GM19043 (cell line): ENCODE data around the gene COQ4.
"Not testable (repeated sequence)": the region's sequence is repeated elsewhere in the genome, so short reads cannot be mapped to it uniquely, and the experiment has no call there.

ENCODE experiments used
- ATAC-seq: cut with Tn5 transposase; IDR thresholded peaks from one replicate; pipeline ENCODE4 v1.9.1; 2021; ENCODE audit warnings: low read depth; ENCODE audit not compliant: unreplicated experiment

COQ4 gene

GRCh38 chr9:128298535-128299482 is 23.8 kb upstream of the COQ4 start:
- ATAC-seq, result no peak

DNA sequence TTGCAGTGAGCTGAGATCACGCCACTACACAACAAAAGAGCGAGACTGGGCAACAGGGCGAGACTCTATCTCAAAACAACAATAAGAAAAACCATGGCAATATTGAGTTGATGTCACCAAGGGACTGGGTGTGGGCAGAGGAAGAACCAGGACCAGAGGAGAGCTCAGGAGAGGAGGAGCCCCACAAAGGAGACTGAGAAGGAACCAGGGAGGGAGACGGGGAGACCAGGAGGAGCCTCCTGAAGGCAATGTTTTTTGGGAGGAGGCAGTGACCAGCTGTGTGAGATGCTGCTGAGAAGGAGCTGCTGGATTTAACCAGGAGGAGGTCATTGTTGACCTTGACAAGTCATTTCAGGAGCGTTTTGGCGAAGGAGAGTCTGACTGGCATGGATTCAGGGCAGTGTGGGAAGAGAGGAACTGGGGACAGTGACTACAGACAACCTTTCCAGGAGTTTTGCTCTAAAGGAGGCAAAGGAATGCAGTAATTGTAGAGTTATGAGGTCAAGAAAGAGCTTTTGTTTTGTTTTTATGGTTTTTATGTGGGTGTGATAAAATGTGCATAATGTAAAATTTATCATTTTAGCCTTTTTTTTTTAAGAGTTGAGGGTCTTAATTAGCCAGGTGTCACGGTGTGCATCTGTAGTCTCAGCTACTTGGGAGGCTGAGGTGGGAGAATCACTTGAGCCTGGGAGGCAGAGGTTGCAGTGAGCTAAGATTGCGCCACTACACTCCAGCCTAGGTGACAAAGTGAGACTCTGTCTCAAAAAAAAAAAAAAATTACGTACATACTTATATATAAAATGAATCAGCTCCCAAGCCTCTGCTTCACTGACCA is 18.3 kb upstream of the COQ4 start:
- ATAC-seq, result no peak

DNA sequence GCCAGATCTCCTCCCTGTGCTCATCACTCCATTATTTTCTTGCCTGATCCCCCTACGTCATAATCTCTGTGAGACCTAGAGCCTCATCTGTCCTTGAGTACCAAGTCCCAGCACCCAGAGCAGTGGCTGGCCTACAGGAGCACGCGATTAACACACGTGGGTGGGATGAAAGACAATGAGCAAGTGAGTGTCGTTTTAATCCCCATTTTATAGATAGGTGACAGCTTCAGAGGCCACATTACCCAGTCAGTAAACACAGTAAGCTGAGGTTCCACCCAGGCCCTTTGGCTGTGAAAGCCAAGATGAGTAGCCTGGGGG is 17.7 kb upstream of the COQ4 start:
- no peak for ATAC-seq

- ATAC-seq, result no peak
Observed at GRCh38 chr9:128309551-128309950, 13.1 kb upstream of the COQ4 start.

- ATAC-seq, result no peak
Observed at GRCh38 chr9:128310461-128310860, 12.2 kb upstream of the COQ4 start.

DNA sequence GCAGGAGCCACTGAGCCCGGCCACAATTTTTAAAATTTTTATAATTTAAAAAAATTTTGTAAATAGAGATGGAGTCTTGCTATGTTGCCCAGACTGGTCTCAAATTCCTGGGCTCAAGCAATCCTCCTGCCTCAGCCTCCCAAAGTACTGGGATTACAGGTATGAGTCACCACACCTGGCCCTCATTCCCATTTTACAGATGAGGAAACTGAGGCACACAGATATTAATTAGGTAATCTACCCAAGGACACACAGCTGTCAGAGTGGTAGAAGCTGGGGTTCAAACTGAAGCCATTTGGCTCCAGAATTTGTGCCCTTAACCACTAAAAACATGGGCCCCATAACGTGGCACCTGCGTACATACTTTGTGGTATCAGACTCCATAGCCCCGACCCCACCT is 7.9 kb upstream of the COQ4 start:
- no peak for ATAC-seq

DNA sequence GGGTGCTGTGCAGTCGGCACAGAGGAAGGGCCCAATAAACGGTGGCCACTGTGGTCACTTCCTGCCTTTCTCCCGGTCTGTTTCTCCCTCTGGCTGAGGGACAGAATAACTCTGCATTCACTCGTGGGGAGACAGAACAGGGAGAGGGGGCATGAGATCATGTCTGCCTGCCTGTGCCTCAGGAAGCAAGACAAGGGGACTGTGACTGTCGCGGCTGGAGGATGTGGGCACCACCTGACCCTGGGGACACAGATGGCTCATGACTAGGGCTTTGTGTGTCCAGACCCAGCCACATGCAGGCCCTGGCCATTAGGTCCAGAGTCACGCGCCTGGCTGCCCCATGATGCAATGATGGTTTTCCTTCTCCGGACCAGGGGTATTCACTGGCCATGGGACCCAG is 6.2 kb upstream of the COQ4 start:
- ATAC-seq, result no peak

DNA sequence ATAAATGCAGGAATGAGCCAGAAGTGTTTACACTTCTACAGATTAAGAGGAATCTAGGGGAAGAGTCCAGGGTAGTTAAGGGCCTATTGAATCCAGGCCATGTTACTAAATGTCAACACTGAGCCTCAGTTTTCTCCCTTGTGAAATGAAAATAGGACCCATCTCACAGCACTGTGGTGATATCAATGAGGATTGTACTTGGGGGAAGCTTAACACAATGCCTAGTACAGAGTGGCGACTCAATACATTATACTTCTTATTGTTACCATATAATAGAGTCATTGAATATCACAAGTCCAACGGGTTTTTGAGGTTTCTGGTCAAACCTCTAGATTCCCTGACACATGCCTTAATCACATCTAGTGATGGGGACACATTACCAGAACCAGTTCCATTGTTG is 5.0 kb upstream of the COQ4 start:
- ATAC-seq, result no peak

- ATAC-seq, result no peak
Observed at GRCh38 chr9:128321343-128321742, 1.3 kb upstream of the COQ4 start.

GRCh38 chr9:128321879-128322403 is 698 bp upstream of the COQ4 start:
- ATAC-seq, result peak; percentile 13

DNA sequence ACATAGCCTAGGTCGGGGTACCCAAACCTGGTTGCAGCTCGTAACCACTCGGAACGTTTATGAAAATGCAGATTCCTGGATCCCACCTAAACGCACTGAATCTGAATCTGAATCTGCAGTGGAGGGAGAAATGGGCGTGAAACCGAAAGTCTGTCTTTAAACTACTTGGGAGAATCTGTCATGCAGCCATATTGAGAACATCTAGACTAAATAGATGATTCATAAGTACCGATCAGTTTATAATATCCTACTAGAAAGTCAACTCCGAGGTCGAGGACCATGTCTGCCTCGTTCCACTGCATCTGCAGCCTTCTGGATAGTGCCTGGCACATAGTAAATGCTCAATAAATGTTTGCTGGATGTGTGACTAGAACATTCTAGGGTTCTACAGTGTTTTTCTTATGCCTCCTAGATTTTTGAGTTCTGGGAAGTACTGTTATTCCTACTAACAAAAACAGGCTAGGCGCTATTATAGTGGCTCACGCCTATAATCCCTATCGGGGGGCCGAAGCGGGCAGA is 632 bp downstream of the COQ4 start:
- no peak for ATAC-seq

DNA sequence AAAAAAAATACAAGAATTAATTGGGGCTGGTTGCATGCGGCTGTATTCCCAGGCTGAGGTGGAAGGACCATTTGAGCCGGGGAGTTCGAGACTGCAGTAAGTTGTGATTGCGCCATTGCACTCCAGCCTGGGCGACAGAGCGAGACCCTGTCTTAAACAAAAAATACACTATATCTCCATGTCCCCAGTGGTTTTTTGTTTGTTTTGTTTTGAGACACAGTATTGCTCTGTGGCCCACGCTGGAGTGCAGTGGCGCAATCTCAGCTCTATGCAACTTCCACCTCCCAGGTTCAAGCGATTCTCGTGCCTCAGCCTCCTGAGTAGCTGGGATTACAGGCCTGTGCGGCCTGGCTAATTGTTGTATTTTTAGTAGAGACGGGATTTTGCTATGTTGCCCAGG is 1.2 kb downstream of the COQ4 start:
- ATAC-seq, result no peak

DNA sequence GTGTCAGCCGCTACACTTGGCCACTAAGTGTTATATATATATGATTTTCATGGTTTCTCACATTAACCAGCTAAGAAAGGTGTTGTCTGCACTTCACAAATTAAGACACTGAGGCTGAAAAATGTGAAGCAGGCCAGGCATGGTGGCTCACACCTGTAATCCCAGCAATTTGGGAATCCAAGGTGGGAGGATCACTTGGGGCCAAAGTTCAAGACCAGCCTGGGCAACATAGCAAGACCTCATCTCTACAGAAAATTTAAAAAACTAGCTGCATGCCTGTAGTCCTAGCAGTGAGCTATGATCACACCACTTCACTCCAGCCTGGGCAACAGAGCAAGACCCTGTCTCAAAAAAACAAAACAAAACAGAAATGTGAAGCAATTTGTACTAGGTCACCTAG is 1.8 kb downstream of the COQ4 start:
- ATAC-seq, result no peak

- ATAC-seq, result no peak
Observed at GRCh38 chr9:128325629-128326028, 3.0 kb downstream of the COQ4 start.

DNA sequence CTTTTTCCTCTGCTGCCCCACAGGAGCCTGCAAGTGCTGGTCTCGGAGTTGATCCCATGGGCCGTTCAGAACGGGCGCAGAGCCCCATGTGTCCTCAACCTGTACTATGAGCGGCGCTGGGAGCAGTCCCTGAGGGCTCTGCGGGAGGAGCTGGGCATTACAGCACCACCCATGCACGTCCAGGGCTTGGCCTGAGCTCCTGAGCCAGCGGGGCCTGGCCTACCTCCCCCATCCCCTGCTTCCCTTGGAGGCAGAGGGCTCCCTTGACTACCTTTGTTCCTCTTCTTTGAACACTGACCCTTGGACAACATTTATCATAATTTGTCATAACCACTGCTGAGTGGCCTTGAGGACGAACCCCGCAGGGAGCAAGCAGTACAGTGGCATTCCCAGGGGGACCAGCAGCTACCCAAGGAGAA is 10.8 kb downstream of the COQ4 start:
- no peak for ATAC-seq

DNA sequence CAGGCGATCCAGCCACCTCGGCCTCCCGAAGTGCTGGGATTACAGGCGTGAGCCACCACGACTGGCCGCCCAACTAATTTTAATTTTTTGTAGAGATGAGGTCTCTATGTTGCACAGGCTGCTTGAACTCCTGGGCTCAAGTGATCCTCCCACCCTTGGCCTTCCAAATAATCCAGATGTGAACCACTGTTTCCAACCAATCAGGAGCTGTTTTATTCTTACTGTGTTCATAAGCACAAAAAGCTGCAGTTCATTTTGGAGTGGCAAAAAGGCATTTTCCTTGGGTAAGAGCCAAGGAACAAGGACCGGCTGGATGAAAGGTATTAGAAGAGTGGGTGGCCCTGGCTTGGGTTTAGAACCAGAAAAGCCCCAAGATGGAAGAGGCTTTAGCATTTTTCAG is 12.5 kb downstream of the COQ4 start:
- ATAC-seq, result no peak

GRCh38 chr9:128335914-128336313 is 13.3 kb downstream of the COQ4 start:
- no peak for ATAC-seq

GRCh38 chr9:128337936-128338335 is 15.3 kb downstream of the COQ4 start:
- ATAC-seq, result no peak

- not testable (repeated sequence) for ATAC-seq
Observed at GRCh38 chr9:128338852-128339614, 16.4 kb downstream of the COQ4 start.
